LNCaP clone FGC (cell line): ENCODE data around the gene KIAA0825.
"Not testable (repeated sequence)": the region's sequence is repeated elsewhere in the genome, so short reads cannot be mapped to it uniquely, and the experiment has no call there.

Experiments used
- DNase-seq: peaks from one replicate; pipeline ENCODE4 v3.0.0-alpha.2; 2011; ENCODE audit warnings: low read depth
- H3K4me3 ChIP-seq: 2 replicates; pipeline ENCODE4 v1.5.1; 2011; ENCODE audit warnings: mild to moderate bottlenecking, low read depth, low read length, control low read depth
- TF ChIP-seq, protein P1 (sequence below): IDR thresholded peaks from 2 replicates; pipeline ENCODE4 v1.5.1; 2012; ENCODE audit warnings: mild to moderate bottlenecking; ENCODE audit not compliant: control insufficient read depth, insufficient read depth; ENCODE audit errors: extremely low read depth

KIAA0825 gene

DNA sequence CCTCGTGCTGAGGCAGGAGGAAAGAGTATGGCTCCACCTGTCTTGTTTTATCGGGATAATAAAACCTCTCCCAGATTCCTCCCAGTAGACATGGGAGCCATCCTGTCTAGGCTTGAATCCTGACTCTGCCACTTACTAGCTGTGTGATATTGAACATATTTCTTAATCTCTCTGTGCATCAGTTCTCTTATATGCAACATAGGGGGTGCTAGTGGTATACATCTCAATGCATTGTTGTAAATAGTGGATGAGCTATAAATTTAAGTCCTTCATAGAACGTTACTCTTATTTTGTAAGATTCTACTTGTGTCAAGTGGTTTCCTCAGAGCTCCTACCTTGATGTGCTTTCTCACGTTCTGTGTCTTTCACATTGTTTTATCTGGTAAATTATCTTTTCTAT lies 459.3 kb downstream of the KIAA0825 start:
- no peak for DNase-seq

DNA sequence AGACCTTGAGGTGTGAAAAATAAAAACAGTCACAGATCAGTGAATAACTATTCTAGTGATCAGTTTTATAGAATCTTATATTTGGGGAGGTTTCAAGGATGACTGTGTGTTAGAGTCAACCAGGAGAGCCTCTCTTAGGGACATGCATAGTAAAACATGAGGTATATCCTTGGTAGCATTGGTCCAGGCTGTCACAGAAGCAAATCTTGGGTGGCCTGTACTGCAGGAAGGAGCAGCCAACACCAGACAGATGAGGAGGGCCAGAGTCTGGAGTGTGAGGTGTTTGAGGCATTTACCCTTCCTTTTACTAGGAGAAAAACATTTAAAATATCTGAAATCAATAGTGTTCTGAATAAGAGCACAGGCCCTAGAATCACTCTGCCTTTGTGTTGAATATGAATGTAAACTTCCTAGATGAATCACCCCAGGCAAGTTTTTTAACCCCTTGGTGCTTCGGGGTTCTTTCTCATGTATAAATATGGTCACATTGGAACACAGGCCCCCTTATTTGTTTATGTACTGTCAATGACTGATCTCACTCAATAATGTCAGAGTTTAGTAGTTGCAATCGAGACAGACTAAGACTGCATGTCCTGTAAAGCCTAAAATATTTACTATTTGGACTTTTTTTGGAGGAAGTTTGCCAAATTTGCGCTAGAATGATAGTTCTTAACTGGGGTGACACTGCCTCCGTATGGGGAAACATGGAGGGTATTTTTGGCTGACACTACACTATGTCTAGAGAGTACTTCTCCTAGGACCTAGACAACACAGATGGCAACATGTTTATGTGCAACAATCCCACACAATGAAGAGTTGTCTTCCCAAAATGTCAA lies 460.5 kb downstream of the KIAA0825 start:
- DNase-seq: no peak
- TF ChIP-seq, protein P1, sequence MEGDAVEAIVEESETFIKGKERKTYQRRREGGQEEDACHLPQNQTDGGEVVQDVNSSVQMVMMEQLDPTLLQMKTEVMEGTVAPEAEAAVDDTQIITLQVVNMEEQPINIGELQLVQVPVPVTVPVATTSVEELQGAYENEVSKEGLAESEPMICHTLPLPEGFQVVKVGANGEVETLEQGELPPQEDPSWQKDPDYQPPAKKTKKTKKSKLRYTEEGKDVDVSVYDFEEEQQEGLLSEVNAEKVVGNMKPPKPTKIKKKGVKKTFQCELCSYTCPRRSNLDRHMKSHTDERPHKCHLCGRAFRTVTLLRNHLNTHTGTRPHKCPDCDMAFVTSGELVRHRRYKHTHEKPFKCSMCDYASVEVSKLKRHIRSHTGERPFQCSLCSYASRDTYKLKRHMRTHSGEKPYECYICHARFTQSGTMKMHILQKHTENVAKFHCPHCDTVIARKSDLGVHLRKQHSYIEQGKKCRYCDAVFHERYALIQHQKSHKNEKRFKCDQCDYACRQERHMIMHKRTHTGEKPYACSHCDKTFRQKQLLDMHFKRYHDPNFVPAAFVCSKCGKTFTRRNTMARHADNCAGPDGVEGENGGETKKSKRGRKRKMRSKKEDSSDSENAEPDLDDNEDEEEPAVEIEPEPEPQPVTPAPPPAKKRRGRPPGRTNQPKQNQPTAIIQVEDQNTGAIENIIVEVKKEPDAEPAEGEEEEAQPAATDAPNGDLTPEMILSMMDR: no peak
- H3K4me3 ChIP-seq: no peak overlapping the region

More for the DNA sequence above, 459.3 kb downstream of the KIAA0825 start:
- TF ChIP-seq, protein P1: peak; percentile 30; the same call in 1 of the 2 replicates
- no peak overlapping the region for H3K4me3 ChIP-seq

DNA sequence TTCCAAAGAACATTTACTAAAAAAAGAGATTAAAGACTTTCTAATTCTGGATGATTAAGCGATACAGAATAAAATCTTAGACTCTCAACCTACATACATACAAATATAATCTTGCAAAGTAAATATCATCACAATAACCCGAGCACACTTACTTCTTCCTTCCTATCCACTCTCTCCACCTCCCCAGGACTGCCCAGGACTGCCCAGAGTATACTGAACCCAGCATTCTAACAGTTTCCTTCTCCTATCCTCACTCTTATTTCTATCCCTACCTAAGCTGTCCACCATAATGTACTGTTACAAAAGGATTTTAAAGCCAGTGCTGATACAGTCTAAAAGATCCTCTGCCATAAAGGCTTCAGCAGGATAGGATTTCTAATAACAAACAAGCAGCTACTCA lies 463.7 kb downstream of the KIAA0825 start:
- H3K4me3 ChIP-seq: no peak overlapping the region
- TF ChIP-seq, protein P1: no peak
- no peak for DNase-seq

DNA sequence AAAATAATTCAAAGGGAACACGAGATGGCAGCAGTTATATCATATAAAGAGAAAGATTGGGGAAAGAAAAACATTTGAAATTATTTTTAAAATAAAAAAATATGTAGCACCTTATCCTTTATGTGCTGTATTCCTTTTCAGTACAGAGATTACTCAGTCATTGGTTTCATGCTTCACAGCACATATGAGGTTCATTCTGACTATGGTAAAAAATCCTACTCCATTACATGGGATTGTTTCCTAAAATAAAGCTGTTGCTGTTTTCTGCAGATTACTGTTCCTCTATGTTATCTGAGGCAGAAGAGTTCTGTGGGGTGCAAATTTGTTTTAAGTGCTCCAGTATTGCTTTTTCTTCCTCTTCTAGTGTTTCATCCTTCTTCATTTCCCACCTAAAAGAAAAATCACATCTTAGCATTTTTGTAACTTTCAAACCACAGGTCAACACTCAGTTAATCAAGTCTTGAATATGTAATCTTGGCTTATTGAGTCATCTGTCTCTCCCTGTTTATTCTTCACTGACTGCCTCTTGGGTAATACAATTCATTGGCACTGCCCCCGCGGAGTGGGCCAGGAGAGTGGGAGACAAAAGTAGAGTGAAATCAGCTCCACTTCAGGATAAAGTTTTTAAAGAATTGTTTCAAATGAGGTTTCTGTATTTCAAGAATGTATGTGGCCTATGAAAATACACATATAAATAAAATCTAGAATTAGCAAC lies 464.5 kb downstream of the KIAA0825 start:
- TF ChIP-seq, protein P1: no peak
- H3K4me3 ChIP-seq: no peak overlapping the region
- no peak for DNase-seq

DNA sequence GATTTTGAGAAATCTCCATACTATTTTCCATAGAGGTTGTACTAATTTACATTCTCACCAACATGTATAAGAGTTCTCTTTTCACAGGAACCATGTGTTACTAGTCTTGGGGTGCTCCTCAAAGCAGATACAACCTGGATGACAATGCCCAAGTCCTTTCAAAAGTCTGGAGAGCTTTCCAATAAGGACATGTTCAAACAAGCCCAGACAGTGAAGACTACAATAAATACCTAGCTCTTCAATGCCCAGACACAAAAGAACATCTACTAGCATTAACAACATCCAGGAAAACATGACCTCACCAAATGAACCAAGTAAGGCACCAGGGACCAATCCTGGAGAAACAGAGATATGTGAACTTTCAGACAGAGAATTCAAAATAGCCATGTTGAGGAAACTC lies 474.8 kb downstream of the KIAA0825 start:
- not testable (repeated sequence) for H3K4me3 ChIP-seq, DNase-seq

DNA sequence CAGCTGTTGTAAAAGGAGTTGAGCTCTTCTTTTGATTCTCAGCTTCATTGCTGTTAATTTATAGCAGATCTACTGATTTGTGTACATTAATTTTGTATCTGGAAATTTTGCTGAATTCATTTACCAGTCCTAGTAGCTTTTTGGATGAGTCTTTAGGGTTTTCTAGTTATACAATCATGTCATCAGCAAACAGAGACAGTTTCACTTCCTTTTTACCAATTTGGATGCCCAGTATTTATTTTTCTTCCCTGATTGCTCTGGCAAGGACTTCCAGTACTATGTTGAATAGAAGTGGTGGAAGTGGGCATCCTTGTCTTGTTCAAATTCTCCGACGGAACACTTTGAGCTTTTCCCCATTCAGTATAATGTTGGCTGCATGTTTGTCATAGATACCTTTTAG lies 478.1 kb downstream of the KIAA0825 start:
- no peak overlapping the region for H3K4me3 ChIP-seq
- TF ChIP-seq, protein P1: no peak
- no peak for DNase-seq

DNA sequence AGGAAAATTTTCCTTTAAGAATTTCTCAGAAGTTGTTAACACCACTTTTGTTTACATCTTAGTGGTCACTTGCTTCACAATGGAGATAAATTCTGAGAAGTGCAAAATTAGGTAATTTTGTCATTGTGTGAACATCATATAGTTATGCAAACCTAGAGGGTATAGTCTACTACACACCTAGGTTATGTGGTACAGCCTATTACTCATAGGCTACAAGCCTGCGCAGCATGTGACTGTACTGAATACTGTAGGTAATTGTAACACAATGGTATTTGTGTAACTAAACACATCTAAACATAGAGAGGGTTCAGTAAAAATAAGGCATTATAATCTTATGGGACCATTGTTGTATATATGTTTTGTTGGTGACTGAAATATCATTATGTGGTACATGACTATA lies 488.3 kb downstream of the KIAA0825 start:
- no peak overlapping the region for H3K4me3 ChIP-seq
- no peak for DNase-seq
- TF ChIP-seq, protein P1: no peak
